Body of pancreas (tissue), 4 donors: Measurements from ENCODE around the gene PLA2R1.

Experiments
- CTCF ChIP-seq, 7 experiments: fragments of 450-650 bp in 4 of 7; fragments of 200-600 bp in 3 of 7; sonication (generic) in 3 of 7; IDR thresholded peaks; one replicate each; pipeline ENCODE4 v1.5.1; 2016 to 2019; ENCODE audit warnings: antibody characterized with exemption in 7 of 7
- POLR2A ChIP-seq, 3 donors: fragments of 450-650 bp; IDR thresholded peaks; one replicate each; pipeline ENCODE4 v1.6.1; 2016; ENCODE audit warnings: antibody characterized with exemption in 3 of 3, mild to moderate bottlenecking in 2 of 3

GRCh38 chr2:160039166-160039903 lies 23.1 kb downstream of the PLA2R1 start:
- TF ChIP-seq CTCF (IDR thresholded peaks at IDR 0.05) (no peak), POLR2A (IDR thresholded peaks at IDR 0.05) (no peak)
